22Rv1 (cell line): ENCODE data around the gene KHK.

ENCODE experiments used
- CTCF ChIP-seq: fragments of 450-650 bp; IDR thresholded peaks from 2 replicates; pipeline ENCODE4 v1.5.1; 2017; ENCODE audit warnings: mild to moderate bottlenecking
- ZFX ChIP-seq: fragments of 450-650 bp; IDR thresholded peaks from 2 replicates; pipeline ENCODE4 v1.6.1; 2017; ENCODE audit warnings: antibody characterized with exemption, borderline replicate concordance

GRCh38 chr2:27102329-27102728 lies 15.8 kb downstream of the KHK start:
- no peak for TF ChIP-seq CTCF
- TF ChIP-seq ZFX = no peak
